ENCODE measurements around the gene PLEKHA6.
A peak's percentile ranks its signal among the peaks of the same experiment; 100 is the strongest.

The PLEKHA6 gene

GRCh38 chr1:204308023-204308628 lies 51.6 kb downstream of the PLEKHA6 start:
- no peak for DNase-seq

DNA sequence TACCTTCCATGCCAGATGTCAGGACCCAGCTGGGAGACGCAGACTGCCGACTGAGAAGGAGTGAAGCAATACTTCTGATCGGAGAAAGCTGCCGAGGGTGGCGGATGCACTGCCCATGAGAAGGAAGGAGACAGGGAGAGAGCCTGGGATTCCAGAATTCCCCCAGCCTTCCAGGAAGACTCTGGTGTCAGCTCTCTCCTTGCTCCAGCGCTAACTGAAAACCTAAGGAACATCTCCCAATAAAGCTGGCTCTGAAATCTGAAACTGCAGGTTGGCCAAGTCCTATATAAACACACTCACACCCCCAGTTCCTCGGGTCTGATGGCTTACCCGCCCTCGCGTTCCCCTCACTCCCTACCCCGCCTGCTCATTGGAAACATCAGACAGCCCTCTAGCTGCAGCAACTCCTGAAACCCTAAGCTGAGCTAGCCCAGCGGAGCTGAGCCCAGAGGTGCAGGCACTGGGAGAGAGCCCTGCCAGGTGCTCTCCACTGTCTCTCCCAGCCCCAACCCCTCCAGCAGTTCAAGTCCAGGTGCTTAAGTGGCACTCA lies 52.3 kb downstream of the PLEKHA6 start:
- no peak for DNase-seq

GRCh38 chr1:204306076-204306475 lies 53.7 kb downstream of the PLEKHA6 start:
- DNase-seq, result no peak

- DNase-seq, result no peak
Measured at GRCh38 chr1:204304067-204304466, 55.7 kb downstream of the PLEKHA6 start.

GRCh38 chr1:204302769-204303168 lies 57.0 kb downstream of the PLEKHA6 start:
- DNase-seq, result no peak

DNA sequence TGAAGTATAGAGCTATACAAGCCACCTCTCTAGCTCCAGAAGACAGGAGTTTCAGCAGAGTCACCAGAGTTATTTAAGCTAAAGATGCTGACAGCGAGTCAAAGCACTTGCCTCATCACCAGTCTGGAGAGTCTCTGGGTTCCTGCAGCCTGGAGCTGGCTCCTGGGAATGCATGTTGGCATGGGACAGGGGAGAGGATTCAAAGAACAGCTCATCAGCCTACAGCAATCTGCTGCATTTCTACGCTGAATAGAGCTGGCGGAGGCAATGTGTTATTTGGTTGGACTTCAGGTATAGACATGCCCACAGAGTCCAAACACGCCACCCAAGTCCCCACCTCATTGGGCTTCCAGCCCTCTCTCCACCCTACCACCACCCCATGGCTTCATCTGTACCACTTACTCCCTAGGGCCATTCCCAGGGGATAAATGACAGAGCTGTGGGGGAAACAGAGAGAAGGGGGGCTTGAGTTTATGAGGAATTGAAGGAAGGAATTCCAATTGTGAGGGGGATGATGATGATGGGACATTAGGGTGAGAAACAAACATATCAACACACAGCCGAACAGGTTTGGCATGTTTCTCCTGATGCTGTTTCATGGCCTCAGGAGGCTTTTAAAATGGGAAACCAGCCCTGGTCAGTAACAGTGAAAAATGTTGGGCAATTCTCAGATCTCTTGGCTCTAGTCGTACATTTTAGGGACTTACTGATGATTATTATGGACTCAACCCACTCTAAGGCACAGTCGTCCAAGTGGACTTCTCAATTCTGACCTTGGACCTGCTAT lies 58.4 kb downstream of the PLEKHA6 start:
- DNase-seq, result no peak

- no peak for DNase-seq
Measured at GRCh38 chr1:204299814-204300365, 59.8 kb downstream of the PLEKHA6 start.

GRCh38 chr1:204296431-204296988 lies 63.2 kb downstream of the PLEKHA6 start:
- DNase-seq, result no peak

GRCh38 chr1:204295671-204296070 lies 64.1 kb downstream of the PLEKHA6 start:
- DNase-seq, result no peak

GRCh38 chr1:204294357-204294756 lies 65.4 kb downstream of the PLEKHA6 start:
- DNase-seq, result no peak

- no peak for DNase-seq
Measured at GRCh38 chr1:204293605-204294337, 66.0 kb downstream of the PLEKHA6 start.

DNA sequence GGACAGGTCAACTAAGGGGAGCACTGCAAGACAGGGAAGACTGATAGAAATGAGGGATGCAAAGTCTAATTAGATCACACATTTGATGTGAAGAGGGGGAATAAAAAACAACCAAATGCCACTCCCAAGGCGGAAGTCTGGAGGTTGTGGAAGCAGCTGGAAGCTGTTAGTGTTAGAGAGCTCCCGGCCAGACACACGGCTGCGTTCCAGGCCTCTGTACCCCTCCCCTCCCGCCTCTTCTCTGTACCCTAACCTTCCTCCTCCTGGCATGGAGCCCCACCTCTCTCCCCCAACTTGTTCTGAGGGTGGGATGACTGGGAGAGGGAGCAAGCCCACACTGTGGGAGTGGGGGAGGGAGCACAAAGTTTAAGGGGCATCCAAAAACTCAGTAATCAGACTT lies 67.0 kb downstream of the PLEKHA6 start:
- DNase-seq, result no peak

- no peak for DNase-seq
Measured at GRCh38 chr1:204289280-204289679, 70.4 kb downstream of the PLEKHA6 start.

DNA sequence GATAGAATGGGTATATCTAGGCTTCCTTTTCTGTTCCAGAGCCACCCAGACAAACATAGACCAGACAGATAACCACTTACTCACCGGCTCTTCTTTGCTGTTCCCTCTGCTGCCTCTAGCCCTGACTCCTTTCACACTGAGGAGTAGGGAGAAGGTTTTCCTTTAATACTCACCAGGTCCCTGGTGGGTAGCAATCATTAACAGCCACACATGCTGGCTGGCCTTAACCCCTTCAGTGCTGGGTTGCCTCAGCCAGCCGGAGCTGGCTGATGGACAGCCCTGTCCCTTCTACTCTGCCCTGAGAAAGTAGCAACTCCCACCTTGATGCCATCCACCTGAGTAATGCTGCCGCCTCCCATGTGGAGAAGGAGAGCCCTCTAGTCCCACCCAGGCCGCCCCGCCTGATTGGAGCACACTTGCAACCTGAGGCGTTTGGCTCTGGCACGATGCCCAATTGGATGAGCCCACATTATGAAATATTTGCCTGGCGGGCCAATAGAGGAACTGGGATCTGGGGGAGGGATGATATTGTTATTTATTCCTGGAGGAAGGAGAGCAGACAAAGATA lies 71.6 kb downstream of the PLEKHA6 start:
- DNase-seq, result no peak

- no peak for DNase-seq
Measured at GRCh38 chr1:204287466-204287891, 72.2 kb downstream of the PLEKHA6 start.

DNA sequence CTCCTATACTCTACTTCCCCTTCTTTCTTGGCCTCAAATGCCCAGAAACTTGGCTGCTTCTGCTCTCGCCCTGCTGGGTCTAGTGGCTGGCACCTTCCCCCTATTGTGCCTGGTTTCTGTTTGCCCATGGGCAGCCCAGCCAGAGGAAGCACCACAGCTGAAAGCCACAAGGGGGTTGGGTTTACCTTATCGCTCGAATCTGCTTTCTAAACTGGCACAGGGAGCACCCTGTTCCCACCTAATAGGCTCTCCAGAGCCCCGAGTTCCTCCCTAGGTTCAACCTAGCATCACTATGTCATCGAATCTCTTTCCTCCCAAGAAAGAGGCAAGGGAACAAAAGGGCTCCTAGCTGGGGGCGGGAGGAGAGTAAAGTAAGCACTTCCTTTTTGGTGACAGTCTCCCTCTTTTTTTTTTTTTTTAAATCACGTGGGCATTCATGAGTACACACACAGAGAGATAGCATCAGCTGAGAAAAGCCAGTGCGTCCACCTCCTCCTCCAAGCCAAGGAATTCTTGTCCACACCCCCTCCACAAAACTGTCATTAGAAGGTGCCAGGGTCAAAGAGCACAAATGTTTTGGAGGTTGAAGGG lies 72.8 kb downstream of the PLEKHA6 start:
- peak; percentile 18 for DNase-seq

GRCh38 chr1:204286315-204286714 lies 73.4 kb downstream of the PLEKHA6 start:
- no peak for DNase-seq

DNA sequence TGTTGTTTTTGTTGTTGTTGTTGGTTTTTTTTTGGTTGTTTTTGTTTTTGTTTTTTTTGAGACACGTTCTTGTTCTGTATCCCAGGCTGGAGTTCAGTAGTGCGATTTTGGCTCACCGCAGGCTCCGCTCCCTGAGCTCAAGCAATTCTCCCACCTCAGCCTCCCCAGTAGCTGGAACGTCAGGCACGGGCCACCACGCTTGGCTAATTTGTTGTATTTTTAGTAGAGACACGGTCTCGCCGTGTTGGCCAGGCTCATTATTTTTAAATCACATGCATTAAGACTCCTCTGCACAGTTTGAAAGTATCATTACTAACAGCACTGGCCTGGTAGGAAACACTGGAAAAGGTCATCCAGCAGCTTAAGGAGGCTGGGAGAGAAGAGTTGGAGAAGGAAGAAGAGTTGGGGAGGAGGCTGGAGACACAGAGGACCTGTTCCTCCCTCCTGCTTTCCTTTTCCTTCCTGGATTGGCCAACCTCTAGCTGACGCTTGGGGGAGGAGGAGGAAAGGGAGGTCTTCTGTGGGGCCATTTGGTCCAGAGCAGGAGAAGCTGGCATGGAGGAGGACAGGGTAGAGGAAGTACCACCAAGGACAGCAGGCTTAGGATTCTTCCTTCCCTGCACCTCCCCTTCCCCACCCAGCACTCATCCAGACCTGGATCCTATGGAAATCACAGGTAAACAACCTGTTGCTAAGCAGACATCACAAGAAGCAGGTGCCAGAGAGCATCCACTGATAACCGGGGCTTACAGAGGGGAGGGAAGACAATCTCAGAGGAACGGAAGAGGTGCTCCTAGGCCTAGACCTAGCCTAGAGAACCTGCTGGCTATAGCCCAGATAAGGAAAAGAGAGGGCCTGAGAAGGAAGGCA lies 74.1 kb downstream of the PLEKHA6 start:
- DNase-seq, result no peak

DNA sequence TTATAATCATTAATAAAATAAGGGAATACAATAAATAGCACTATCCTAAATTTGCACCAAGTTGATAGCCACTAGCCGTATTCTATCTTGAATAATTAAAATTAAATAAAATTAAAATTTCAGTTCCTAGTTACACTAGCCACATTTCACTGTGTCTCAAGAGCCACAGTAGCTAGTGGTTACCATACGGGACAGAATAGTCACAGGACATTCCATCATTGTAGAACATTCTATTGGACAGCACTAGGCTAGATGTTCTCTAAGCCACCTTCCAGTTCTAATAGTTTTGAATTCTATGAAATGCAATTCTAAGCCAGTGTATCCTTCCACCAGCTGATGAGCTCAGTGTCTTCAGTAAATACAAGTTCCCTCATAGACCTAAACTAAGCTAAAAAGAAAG lies 74.8 kb downstream of the PLEKHA6 start:
- no peak for DNase-seq

- DNase-seq, result no peak
Measured at GRCh38 chr1:204283711-204284651, 75.7 kb downstream of the PLEKHA6 start.

All from activated CD4-positive, alpha-beta T cell treated with anti-CD3 and anti-CD28 coated beads, Interleukin-2, amount 50 U/mL, for 1 hour (primary cell).